ENCODE data around the gene SAMMSON.

Gene SAMMSON

DNA sequence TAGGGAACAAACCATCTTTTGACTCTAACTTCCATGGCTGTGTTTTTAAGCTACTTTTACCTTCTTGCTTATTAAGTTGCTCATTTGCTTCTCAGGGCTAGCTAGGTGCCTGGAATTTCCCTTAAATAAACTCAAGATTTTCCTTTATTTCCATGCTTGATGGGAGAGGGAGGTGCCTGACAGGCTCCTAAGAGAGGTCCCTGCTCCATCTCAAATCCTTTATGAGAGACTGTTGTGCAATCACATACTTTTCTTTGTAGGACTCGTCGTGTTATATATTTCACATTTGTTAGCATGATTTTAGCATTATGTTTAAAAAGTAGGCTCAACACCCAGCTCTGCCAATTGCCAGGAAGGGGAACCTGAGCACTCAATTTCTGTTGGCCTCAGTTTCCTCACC is 95.7 kb downstream of the SAMMSON start:
- DNase-seq = no peak

DNA sequence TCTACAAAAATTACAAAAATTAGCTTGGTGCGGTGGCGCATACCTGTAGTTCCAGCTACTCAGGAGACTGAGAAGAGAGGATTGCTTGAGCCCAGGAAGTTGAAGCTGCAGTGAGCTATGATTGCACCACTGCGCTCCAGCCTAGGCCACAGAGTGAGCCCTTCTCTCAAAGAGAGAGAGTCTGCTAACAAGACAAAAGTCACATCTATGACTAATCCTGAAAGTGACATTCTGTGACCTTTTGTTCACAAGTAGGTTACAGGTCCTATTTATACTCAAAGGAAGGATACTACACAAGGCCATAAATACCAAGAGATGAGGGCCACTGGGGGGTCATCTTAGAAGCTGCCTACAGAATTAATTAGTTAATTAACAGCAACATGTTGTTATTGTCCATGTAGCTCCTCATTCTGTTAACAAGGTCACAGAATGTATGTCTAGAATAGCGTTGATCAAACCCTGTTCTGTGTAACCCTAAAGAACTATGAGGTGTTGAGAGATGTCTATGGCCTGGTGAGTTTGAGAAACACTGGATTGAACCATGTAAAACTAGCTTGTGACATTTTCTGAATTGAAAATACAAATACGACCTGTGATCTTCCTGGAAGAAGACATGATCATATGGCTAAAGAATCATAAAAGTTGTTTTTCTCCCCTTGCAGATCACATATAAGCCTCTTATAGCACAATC is 97.0 kb downstream of the SAMMSON start:
- DNase-seq = no peak

DNA sequence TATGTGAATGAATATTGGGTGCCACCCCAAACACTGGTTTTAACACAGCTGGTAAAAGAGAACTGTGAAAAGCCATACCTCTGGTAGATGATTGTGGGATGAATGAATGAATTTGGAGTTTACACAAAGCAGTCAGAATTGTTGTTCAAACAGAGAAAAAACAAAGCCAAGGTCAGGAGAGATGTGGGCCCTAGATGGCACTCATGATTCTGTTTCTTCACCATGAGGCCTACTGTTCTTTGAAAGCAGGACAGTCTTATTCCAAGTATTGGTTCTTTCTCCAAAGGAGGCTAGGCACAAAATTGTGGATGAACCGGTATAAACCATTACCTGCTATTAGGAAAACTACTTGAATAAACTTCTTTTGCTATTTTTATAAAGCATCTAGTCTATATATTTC is 97.6 kb downstream of the SAMMSON start:
- no peak for DNase-seq

DNA sequence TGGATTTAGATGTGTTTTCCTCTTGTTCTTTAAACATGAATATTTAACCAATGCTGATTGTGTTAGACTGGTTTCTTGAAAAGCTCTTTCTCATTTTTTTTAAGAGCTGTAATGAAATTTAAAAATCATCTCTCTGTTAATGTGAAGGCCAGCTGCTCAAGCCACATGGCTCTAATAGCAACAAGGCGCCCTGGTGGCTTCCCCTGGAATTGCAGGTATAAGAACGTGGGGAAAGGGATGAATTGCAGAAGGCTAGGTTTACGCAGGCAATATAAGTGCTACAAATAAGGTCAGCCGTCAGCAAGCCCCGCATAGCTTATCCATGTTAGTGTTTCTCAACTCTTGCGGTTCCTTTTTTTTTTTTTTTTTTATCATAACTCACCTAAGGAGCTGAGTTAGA is 108.5 kb downstream of the SAMMSON start:
- no peak for DNase-seq

DNA sequence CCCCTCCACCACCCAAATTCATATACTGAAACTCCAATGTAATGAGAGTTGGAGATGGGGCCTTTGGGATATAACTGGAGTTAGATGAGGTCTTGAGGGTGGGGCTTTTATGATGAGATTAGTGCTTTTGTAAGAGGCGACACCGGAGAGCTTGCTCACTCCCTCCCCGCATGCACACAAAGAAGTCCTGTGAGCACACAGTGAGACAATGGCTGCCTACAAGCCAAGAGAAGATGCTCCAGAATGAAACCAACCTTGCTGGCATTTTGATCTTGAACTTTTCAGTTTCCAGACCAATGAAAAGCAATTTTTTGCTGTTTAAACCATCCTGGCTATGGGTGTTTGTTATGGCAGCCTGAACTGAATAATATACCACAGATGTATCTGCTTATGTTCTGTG is 109.0 kb downstream of the SAMMSON start:
- no peak for DNase-seq

DNA sequence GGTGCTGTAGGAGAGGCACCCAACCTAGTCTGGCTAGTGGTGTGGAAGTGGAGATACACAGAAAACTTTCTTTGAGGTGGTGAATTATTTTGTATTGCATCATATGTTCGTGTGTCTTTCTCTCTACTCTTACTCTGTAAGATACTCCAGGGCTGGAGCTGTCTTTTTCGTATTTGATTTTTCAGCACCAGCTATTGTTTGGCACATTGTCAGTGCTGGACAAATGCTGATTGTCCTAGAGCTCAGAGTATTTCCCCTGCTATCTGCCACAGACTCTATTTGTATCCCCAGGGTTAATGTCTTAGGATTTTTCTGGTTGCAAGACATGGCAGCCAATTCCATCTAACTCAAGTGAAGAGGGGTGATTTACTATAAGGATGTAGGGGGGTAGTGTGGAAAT is 110.5 kb downstream of the SAMMSON start:
- DNase-seq = no peak

DNA sequence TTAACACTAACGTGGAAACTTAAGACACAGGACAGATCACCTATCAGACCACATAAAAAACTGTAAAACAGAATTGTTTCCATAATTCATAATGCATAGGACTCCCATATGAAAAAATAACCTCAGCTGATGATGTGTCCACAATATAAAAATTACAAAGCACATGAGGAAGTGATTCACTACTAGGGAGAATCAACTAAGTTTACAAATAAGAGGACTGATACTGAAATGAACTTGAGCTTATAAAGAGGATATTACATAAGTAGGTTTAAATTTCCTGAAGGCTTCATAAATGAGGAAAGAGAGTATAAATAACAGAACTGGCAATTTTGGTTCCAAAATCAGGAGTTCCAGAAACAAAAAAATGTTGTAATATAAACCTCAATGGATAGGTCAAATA is 111.9 kb downstream of the SAMMSON start:
- DNase-seq = no peak

DNA sequence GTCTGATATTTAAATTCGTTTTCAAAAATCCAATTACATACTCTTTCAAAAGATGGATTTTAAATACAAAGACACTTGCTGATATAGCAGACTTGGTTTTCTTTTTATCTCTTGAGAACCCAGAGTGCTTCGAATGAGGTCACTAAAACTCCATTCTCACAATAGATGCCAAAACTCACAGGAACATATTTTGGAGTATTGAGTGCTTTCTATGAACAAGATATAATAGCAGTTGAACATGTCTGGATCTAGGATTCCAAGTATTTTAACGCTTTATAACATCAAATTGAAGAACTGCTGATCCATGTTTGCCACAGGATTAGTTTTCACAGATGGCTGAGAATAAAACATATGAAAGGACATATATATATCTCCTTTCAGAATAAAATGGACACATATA is 113.2 kb downstream of the SAMMSON start:
- no peak for DNase-seq

DNA sequence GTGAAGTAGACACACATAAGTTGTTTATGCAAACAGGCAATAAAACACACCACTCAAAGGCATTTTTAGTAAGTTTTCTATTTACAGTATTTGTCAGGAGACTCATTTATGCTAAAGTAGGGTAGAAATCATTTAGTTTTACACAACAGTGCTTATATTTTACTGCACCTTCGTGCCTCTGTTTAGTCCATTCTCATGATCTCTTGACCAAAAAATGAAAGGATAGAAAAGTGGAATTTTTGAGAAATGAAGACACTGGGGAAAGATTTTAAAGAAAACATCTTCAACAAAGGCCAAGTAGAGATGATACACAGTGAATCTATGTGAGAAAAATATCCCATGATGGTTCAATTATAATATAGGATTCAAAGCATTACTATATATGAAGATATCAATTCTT is 114.9 kb downstream of the SAMMSON start:
- no peak for DNase-seq

DNA sequence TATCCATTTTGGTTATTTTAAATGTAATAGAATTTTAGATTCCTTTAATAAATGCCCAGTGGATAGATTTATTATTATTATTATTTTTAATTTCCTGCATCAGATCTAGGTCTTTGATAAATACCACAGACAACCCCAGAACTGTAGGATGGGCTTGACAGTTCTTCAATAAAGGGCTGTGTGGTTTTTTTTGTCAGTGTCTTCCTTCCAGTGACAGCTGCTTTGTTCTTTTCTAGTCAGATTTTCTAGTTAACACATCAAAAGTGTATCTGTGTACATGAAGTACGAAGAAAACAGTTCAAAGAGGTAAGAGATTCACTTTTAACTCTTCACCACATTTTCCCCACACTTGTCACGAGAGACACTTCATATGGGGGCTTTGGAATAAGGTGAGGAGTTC is 120.3 kb downstream of the SAMMSON start:
- DNase-seq = no peak
